Measurements from ENCODE around the gene MGST3. TPM values are rescaled to one million over a fixed set of nuclear protein-coding genes. Genes with fewer than 3 reads are reported as not detected.

MGST3 gene
- total RNA-seq, 2 donors from 2014 or later, result 113 to 147 TPM

- no peak for DNase-seq
- H3K4me1 Mint-ChIP-seq, result peaks cover 11% of the 10 kb centered on the region
- no peaks in the 10 kb centered on the region for H3K9me3 Mint-ChIP-seq
- H3K27me3 Mint-ChIP-seq (ENCODE audit: insufficient read depth), result peaks cover 7% of the 10 kb centered on the region
- TF ChIP-seq, protein P1, sequence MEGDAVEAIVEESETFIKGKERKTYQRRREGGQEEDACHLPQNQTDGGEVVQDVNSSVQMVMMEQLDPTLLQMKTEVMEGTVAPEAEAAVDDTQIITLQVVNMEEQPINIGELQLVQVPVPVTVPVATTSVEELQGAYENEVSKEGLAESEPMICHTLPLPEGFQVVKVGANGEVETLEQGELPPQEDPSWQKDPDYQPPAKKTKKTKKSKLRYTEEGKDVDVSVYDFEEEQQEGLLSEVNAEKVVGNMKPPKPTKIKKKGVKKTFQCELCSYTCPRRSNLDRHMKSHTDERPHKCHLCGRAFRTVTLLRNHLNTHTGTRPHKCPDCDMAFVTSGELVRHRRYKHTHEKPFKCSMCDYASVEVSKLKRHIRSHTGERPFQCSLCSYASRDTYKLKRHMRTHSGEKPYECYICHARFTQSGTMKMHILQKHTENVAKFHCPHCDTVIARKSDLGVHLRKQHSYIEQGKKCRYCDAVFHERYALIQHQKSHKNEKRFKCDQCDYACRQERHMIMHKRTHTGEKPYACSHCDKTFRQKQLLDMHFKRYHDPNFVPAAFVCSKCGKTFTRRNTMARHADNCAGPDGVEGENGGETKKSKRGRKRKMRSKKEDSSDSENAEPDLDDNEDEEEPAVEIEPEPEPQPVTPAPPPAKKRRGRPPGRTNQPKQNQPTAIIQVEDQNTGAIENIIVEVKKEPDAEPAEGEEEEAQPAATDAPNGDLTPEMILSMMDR (conservative IDR thresholded peaks at IDR 0.05), result no peak
- no peak overlapping the region for H3K4me3 Mint-ChIP-seq
- Histone ChIP-seq H3K27me3 (ENCODE audit: control insufficient read depth, insufficient read depth, low read length, poor library complexity, severe bottlenecking) (no peaks in the 10 kb centered on the region), H3K9me3 (ENCODE audit: control insufficient read depth, low read length) (no peaks in the 10 kb centered on the region), H3K27ac (ENCODE audit: low read depth, low read length) (no peak overlapping the region), H3K4me1 (ENCODE audit: control insufficient read depth, insufficient read depth, low read length) (no peaks in the 10 kb centered on the region), H3K36me3 (ENCODE audit: control insufficient read depth, insufficient read depth, low read length) (no peaks in the 10 kb centered on the region), H3K4me3 (ENCODE audit: low read length) (no peak overlapping the region), H3K9ac (ENCODE audit: extremely low read depth, low read length, poor library complexity, severe bottlenecking) (no peak overlapping the region)
- no peak overlapping the region for H3K27ac Mint-ChIP-seq
- 88 to 90% methylated on average over 5 to 6 of the region's 6 CpGs for WGBS, 2 experiments (ENCODE audit: insufficient coverage in 1 of 2, insufficient read length in 1 of 2)
- H3K36me3 Mint-ChIP-seq (ENCODE audit: low read depth), result no peaks in the 10 kb centered on the region
These were observed 2.7 kb upstream of the MGST3 start for GRCh38 chr1:165628147-165628822.

GRCh38 chr1:165629151-165629550 is 1.9 kb upstream of the MGST3 start:
- Histone ChIP-seq H3K4me1 (ENCODE audit: control insufficient read depth, insufficient read depth, low read length) (no peaks in the 10 kb centered on the region), H3K9me3 (ENCODE audit: control insufficient read depth, low read length) (no peaks in the 10 kb centered on the region), H3K36me3 (ENCODE audit: control insufficient read depth, insufficient read depth, low read length) (no peaks in the 10 kb centered on the region), H3K4me3 (ENCODE audit: low read length) (no peak overlapping the region), H3K27ac (ENCODE audit: low read depth, low read length) (no peak overlapping the region), H3K9ac (ENCODE audit: extremely low read depth, low read length, poor library complexity, severe bottlenecking) (no peak overlapping the region), H3K27me3 (ENCODE audit: control insufficient read depth, insufficient read depth, low read length, poor library complexity, severe bottlenecking) (no peaks in the 10 kb centered on the region)
- Mint-ChIP-seq H3K4me1 (peaks cover 13% of the 10 kb centered on the region), H3K9me3 (no peaks in the 10 kb centered on the region), H3K27me3 (ENCODE audit: insufficient read depth) (peaks cover 7% of the 10 kb centered on the region), H3K27ac (no peak overlapping the region), H3K4me3 (no peak overlapping the region), H3K36me3 (ENCODE audit: low read depth) (no peaks in the 10 kb centered on the region)
- TF ChIP-seq, protein P1 (conservative IDR thresholded peaks at IDR 0.05), result no peak
- WGBS, 2 experiments (ENCODE audit: insufficient coverage in 1 of 2, insufficient read length in 1 of 2), result 89 to 96% methylated on average over 3 of the region's 3 CpGs
- no peak for DNase-seq

GRCh38 chr1:165629848-165630628 is 996 bp upstream of the MGST3 start:
- DNase-seq, result peak; percentile 87
- H3K9me3 Mint-ChIP-seq, result no peaks in the 10 kb centered on the region
- TF ChIP-seq, protein P1 (conservative IDR thresholded peaks at IDR 0.05), result no peak
- Histone ChIP-seq H3K36me3 (ENCODE audit: control insufficient read depth, insufficient read depth, low read length) (no peaks in the 10 kb centered on the region), H3K27ac (ENCODE audit: low read depth, low read length) (peak overlapping the region; percentile 67), H3K9me3 (ENCODE audit: control insufficient read depth, low read length) (no peaks in the 10 kb centered on the region), H3K9ac (ENCODE audit: extremely low read depth, low read length, poor library complexity, severe bottlenecking) (peak overlapping the region; percentile 72), H3K4me1 (ENCODE audit: control insufficient read depth, insufficient read depth, low read length) (no peaks in the 10 kb centered on the region), H3K4me3 (ENCODE audit: low read length) (peak overlapping the region; percentile 96), H3K27me3 (ENCODE audit: control insufficient read depth, insufficient read depth, low read length, poor library complexity, severe bottlenecking) (no peaks in the 10 kb centered on the region)
- 4 to 11% methylated on average over 12 to 26 of the region's 26 CpGs for WGBS, 2 experiments (ENCODE audit: insufficient coverage in 1 of 2, insufficient read length in 1 of 2)
- peaks cover 16% of the 10 kb centered on the region for H3K4me1 Mint-ChIP-seq
- H3K36me3 Mint-ChIP-seq (ENCODE audit: low read depth), result no peaks in the 10 kb centered on the region
- peaks cover 7% of the 10 kb centered on the region for H3K27me3 Mint-ChIP-seq (ENCODE audit: insufficient read depth)
- no peak overlapping the region for H3K4me3 Mint-ChIP-seq
- no peak overlapping the region for H3K27ac Mint-ChIP-seq
